ENCODE data around the gene SOX13.

GRCh38 chr1:204167730-204168129 lies 94.8 kb downstream of the SOX13 start:
- TF ChIP-seq CTCF (IDR thresholded peaks at IDR 0.05) (no peak), EZH2phosphoT487 (IDR thresholded peaks at IDR 0.05) (no peak)

All from neural progenitor cell (in vitro differentiated cells).